CD4-positive, alpha-beta T cell treated with Interleukin-4 for 1 hour (primary cell): ENCODE results near the gene DPH1.

Experiments used
- DNase-seq, 2 donors: peaks; one replicate each; pipeline ENCODE4 v3.0.0-alpha.2; 2020 to 2022

Gene DPH1

GRCh38 chr17:2084036-2084765 lies 54.2 kb downstream of the DPH1 start:
- DNase-seq: no peak

GRCh38 chr17:2084766-2085647 lies 55.1 kb downstream of the DPH1 start:
- no peak for DNase-seq

GRCh38 chr17:2085648-2085949 lies 55.6 kb downstream of the DPH1 start:
- DNase-seq: no peak

- no peak for DNase-seq
Measured at GRCh38 chr17:2086306-2086705, 56.4 kb downstream of the DPH1 start.

- DNase-seq: peak; percentile 54 to 73
Measured at GRCh38 chr17:2087597-2088211, 57.8 kb downstream of the DPH1 start.

- no peak for DNase-seq
Measured at GRCh38 chr17:2089021-2089422, 59.1 kb downstream of the DPH1 start.

- peak in 1 of 2 donors; percentile 15 for DNase-seq
Measured at GRCh38 chr17:2090210-2090641, 60.3 kb downstream of the DPH1 start.

GRCh38 chr17:2090804-2091534 lies 61.0 kb downstream of the DPH1 start:
- no peak for DNase-seq

GRCh38 chr17:2092253-2092652 lies 62.3 kb downstream of the DPH1 start:
- no peak for DNase-seq

- no peak for DNase-seq
Measured at GRCh38 chr17:2093349-2093748, 63.4 kb downstream of the DPH1 start.
